ENCODE measurements around the gene ZNRD2.

Gene ZNRD2

GRCh38 chr11:65530157-65530496 lies 40.1 kb upstream of the ZNRD2 start:
- DNase-seq (no peak), ATAC-seq (replicated peaks) (peak; percentile 55)
- H3K36me3 Mint-ChIP-seq (ENCODE audit: insufficient read depth) = peaks cover 34% of the 10 kb centered on the region
- no peak overlapping the region for H3K4me3 Mint-ChIP-seq
- no peaks in the 10 kb centered on the region for H3K27me3 Mint-ChIP-seq
- H3K4me1 Mint-ChIP-seq (ENCODE audit: low read depth in 2 of 2) = peaks cover 8 to 22% of the 10 kb centered on the region in 2 donors
- H3K9me3 Mint-ChIP-seq = no peaks in the 10 kb centered on the region
- peak overlapping the region; percentile 8 to 42 for H3K27ac Mint-ChIP-seq

DNA sequence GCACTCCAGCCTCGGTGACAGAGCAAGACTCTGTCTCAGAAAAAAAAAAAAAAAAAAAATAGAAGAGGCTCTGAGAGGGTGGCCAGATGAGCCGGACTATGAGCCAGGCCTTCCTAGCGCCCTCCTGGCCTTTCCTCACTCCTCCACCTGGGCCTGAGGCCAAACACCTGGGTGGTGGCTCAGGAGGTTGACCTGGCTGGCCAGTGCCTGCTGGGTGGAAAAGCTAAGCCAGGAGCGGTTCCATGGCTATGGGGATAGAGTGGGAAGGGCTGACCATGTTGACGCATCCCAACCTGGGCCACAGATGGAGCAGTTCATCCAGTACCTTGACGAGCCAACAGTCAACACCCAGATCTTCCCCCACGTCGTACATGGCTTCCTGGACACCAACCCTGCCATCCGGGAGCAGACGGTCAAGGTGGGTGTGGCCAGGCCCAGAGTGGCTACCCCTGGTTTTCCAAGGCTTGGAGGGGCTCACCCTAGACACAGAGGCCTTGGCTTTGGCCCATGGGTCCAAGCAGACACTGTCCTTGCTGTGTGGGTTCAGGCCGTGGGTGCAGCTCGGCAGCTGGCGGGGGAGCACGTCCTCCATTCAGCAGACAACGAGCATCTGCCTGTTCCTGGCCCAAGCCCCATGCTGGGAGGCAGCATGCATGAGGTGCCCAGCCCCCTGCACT lies 37.8 kb upstream of the ZNRD2 start:
- DNase-seq = no peak
- H3K9me3 Mint-ChIP-seq = no peaks in the 10 kb centered on the region
- no peaks in the 10 kb centered on the region for H3K27me3 Mint-ChIP-seq
- peaks cover 3 to 14% of the 10 kb centered on the region in 2 donors for H3K4me1 Mint-ChIP-seq (ENCODE audit: low read depth in 2 of 2)
- H3K27ac Mint-ChIP-seq = no peak overlapping the region
- H3K36me3 Mint-ChIP-seq (ENCODE audit: insufficient read depth) = peaks cover 31% of the 10 kb centered on the region
- ATAC-seq (replicated peaks) = no peak
- no peak overlapping the region for H3K4me3 Mint-ChIP-seq

GRCh38 chr11:65535102-65535501 lies 35.2 kb upstream of the ZNRD2 start:
- Mint-ChIP-seq H3K4me1 (ENCODE audit: low read depth in 2 of 2) (peaks cover 0 to 8% of the 10 kb centered on the region in 2 donors), H3K36me3 (ENCODE audit: insufficient read depth) (peaks cover 46% of the 10 kb centered on the region), H3K4me3 (no peak overlapping the region), H3K9me3 (no peaks in the 10 kb centered on the region), H3K27ac (no peak overlapping the region), H3K27me3 (no peaks in the 10 kb centered on the region)
- ATAC-seq (replicated peaks) (no peak), DNase-seq (no peak)

- no peaks in the 10 kb centered on the region for H3K27me3 Mint-ChIP-seq
- ATAC-seq (replicated peaks) (no peak), DNase-seq (no peak)
- H3K27ac Mint-ChIP-seq = peak overlapping the region in 1 of 2 donors; percentile 59
- H3K36me3 Mint-ChIP-seq (ENCODE audit: insufficient read depth) = peaks cover 41% of the 10 kb centered on the region
- no peaks in the 10 kb centered on the region for H3K9me3 Mint-ChIP-seq
- peaks cover 3 to 8% of the 10 kb centered on the region in 2 donors for H3K4me1 Mint-ChIP-seq (ENCODE audit: low read depth in 2 of 2)
- no peak overlapping the region for H3K4me3 Mint-ChIP-seq
These were observed 33.6 kb upstream of the ZNRD2 start for GRCh38 chr11:65536412-65537295.

DNA sequence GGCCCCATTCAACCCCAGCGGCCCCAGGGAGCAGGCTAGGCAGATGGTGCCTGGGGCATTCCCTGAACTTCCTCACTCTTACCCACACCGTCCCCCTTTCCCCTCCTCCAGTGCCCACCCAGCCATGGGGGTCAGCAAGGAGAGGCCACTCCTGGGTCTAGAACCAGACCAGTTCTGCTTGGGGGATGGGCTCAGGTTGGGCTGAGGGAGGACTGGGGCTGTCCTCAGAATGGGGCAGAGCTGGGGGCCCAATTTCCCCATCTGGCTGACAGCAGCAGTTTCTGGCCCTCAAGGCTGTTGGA lies 33.0 kb upstream of the ZNRD2 start:
- no peak for DNase-seq
- peak overlapping the region in 1 of 2 donors; percentile 19 for H3K4me3 Mint-ChIP-seq

GRCh38 chr11:65537620-65538231 lies 32.6 kb upstream of the ZNRD2 start:
- H3K4me3 Mint-ChIP-seq = peak overlapping the region in 1 of 2 donors; percentile 19
- H3K36me3 Mint-ChIP-seq (ENCODE audit: insufficient read depth) = peaks cover 34% of the 10 kb centered on the region
- no peaks in the 10 kb centered on the region for H3K9me3 Mint-ChIP-seq
- H3K27ac Mint-ChIP-seq = peak overlapping the region in 1 of 2 donors; percentile 59
- H3K27me3 Mint-ChIP-seq = no peaks in the 10 kb centered on the region
- no peak for DNase-seq
- no peak for ATAC-seq (replicated peaks)
- peaks cover 3 to 11% of the 10 kb centered on the region in 2 donors for H3K4me1 Mint-ChIP-seq (ENCODE audit: low read depth in 2 of 2)

More for the DNA sequence above, 33.0 kb upstream of the ZNRD2 start:
- ATAC-seq (replicated peaks) = no peak
- Mint-ChIP-seq H3K27ac (peak overlapping the region in 1 of 2 donors; percentile 59), H3K36me3 (ENCODE audit: insufficient read depth) (peaks cover 36% of the 10 kb centered on the region), H3K27me3 (no peaks in the 10 kb centered on the region), H3K9me3 (no peaks in the 10 kb centered on the region), H3K4me1 (ENCODE audit: low read depth in 2 of 2) (peaks cover 3 to 11% of the 10 kb centered on the region in 2 donors)

DNA sequence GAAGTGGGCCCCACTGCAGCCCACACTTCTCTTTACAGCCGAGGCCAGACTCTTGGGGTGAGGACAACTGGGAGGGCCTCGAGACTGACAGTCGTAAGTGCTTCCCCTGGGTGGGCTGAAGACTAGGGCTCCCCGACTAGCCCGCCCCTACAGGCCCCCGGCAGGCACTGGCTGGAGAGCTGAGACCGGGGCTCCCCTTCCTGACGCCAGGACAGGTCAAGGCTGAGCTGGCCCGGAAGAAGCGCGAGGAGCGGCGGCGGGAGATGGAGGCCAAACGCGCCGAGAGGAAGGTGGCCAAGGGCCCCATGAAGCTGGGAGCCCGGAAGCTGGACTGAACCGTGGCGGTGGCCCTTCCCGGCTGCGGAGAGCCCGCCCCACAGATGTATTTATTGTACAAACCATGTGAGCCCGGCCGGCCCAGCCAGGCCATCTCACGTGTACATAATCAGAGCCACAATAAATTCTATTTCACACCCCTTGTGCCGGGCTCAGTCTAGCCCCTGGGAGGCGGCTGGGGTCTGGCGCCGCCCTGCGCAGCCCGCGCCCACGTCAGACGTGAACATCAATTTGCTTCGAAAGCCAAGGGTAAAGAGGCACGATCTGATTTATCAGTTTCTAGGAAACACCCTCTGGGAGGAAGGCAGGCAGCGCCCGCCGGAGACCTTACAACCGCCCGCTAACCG lies 31.9 kb upstream of the ZNRD2 start:
- Mint-ChIP-seq H3K27me3 (no peaks in the 10 kb centered on the region), H3K4me3 (peak overlapping the region; percentile 25 to 40), H3K9me3 (no peaks in the 10 kb centered on the region), H3K27ac (no peak overlapping the region), H3K4me1 (ENCODE audit: low read depth in 2 of 2) (peaks cover 3 to 11% of the 10 kb centered on the region in 2 donors), H3K36me3 (ENCODE audit: insufficient read depth) (peaks cover 33% of the 10 kb centered on the region)
- ATAC-seq (replicated peaks) = no peak
- DNase-seq = no peak

- ATAC-seq (replicated peaks) = no peak
- Mint-ChIP-seq H3K27ac (no peak overlapping the region), H3K4me3 (peak overlapping the region; percentile 25 to 31)
These were observed 31.1 kb upstream of the ZNRD2 start for GRCh38 chr11:65538915-65539743.

DNA sequence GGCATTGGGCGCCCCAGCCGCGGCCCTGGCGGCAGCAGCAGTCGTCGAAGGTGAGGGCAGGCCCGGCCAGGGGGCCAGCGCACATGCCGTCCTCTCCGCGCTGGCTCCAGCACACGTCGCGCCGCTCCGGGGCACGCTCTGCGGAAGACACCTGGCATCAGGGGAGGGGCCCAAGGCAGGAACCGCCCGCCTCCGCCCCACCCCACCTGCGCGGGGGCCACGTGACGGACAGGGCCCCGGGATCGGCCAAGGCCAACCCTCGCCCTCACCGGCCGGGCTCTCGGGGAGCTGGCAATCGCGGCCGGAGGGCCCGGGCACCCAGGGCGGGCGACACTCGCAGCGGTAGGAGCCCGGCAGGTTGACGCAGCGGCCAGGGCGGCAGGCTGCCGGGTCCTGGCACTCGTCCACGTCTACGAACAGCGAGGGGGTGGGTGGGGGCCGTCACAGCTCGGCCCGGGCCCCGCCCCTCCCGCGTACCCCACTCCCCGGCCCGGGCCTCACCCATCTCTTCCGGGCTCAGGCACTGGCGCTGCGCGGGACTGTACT lies 30.5 kb upstream of the ZNRD2 start:
- ATAC-seq (replicated peaks) (peak; percentile 76), DNase-seq (no peak)
- H3K4me1 Mint-ChIP-seq (ENCODE audit: low read depth in 2 of 2) = peaks cover 9 to 15% of the 10 kb centered on the region in 2 donors
- peaks cover 28% of the 10 kb centered on the region for H3K36me3 Mint-ChIP-seq (ENCODE audit: insufficient read depth)
- H3K9me3 Mint-ChIP-seq = no peaks in the 10 kb centered on the region
- no peaks in the 10 kb centered on the region for H3K27me3 Mint-ChIP-seq
- H3K4me3 Mint-ChIP-seq = peak overlapping the region; percentile 77 to 78
- peak overlapping the region in 1 of 2 donors; percentile 83 for H3K27ac Mint-ChIP-seq

More at GRCh38 chr11:65538915-65539743, 31.1 kb upstream of the ZNRD2 start:
- Mint-ChIP-seq H3K36me3 (ENCODE audit: insufficient read depth) (peaks cover 33% of the 10 kb centered on the region), H3K4me1 (ENCODE audit: low read depth in 2 of 2) (peaks cover 8 to 13% of the 10 kb centered on the region in 2 donors), H3K9me3 (no peaks in the 10 kb centered on the region), H3K27me3 (no peaks in the 10 kb centered on the region)
- DNase-seq = no peak

DNA sequence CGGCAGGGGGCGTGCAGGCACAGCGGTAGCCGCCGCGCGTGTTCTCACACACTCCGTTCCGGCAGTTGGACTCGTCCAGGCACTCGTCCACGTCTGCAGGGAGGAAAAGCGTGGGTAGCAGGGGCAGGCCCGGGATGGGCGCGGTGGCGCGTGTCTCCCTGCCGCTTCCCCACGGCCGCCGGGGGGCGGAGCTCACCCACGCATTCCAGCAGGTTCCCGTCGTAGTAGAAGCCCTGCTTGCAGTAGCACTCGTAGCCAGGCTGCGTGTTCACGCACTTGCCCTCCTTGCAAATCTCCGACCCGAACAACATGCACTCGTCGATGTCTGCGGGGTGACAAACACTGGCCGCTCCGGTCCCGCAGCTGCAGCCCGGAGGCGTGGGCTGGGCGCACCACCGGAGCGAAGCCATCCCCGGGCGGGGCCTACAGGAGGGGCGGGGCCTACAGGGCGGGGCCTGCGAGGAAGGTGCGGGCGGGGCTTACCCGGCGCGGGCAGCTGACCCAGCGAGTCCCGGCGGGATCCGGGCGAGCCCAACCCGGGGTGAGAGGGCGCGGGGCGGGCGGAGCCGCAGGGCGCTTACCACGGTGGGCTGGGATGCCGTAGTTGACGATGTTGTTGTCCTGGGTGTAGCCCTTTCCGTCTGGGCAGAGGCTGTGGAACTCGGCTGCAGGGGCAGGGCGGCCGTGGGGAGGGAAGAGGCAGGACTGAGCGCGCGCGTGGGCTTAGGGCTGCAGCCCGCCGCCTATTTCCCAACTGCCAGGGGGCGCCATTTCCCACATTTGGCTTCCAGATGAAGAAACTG lies 29.8 kb upstream of the ZNRD2 start:
- DNase-seq (peak; percentile 84 to 88 (median 86)), ATAC-seq (replicated peaks) (peak; percentile 80)
- Mint-ChIP-seq H3K27ac (peak overlapping the region in 1 of 2 donors; percentile 83), H3K9me3 (no peaks in the 10 kb centered on the region), H3K36me3 (ENCODE audit: insufficient read depth) (peaks cover 22% of the 10 kb centered on the region), H3K4me3 (peak overlapping the region; percentile 77 to 78), H3K4me1 (ENCODE audit: low read depth in 2 of 2) (peaks cover 12 to 16% of the 10 kb centered on the region in 2 donors), H3K27me3 (no peaks in the 10 kb centered on the region)

DNA sequence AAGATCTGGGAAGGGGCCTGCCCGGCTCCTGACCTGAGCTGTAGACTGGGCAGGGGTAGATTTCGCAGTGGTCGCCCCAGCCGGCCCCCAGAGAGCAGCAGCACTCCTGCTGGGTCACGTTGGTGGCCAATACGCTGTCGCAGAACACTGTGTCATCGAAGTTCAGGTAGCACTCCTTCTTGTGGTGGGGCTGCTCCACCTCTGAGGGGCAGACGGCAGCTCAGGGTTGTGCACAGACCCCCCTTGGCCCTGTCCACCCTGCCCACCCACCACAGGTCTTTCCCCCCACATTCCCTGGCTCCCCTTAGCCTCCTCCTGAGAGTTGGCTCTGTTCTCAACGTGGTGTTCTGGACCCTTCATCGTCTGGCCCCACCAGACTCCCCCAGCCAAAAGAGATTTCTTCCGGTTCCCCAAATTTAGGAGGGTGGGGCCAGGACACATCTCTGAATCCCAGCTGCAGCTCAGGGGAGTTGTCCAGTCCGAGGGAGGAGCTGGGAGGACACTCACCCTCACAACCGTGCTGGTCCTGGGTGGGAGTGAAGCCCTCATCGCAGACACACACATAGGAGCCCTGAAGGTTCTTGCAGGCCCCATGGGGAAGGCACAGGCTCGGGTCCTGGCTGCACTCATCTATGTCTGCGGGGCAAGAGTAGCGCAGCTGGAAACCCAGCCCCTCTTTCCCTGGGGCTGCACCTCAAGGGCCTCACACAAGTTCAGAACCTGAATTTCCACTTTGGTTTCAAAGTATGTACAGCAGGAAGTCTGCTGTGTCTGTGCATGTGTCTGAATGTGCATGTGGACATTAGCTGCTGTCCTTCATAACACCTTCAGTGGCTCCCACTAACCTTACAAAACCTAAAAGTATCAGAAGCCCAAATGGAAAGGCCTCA lies 28.9 kb upstream of the ZNRD2 start:
- H3K4me3 Mint-ChIP-seq = peak overlapping the region; percentile 77 to 78
- DNase-seq (no peak), ATAC-seq (replicated peaks) (no peak)
- no peaks in the 10 kb centered on the region for H3K9me3 Mint-ChIP-seq
- peaks cover 22% of the 10 kb centered on the region for H3K36me3 Mint-ChIP-seq (ENCODE audit: insufficient read depth)
- H3K27me3 Mint-ChIP-seq = no peaks in the 10 kb centered on the region
- peaks cover 19 to 23% of the 10 kb centered on the region in 2 donors for H3K4me1 Mint-ChIP-seq (ENCODE audit: low read depth in 2 of 2)
- H3K27ac Mint-ChIP-seq = peak overlapping the region; percentile 30 to 83
